H9 (cell line): ENCODE results near the gene LRP10. TPM values are rescaled to one million over a fixed set of nuclear protein-coding genes. Genes with fewer than 3 reads are reported as not detected.

Experiments used
- DNase-seq: peaks from one replicate; pipeline ENCODE4 v3.0.0-alpha.2; 2017
- H2AFZ ChIP-seq: one replicate; pipeline ENCODE4 v1.6.1; 2013; ENCODE audit warnings: mild to moderate bottlenecking, low read length, control low read depth, moderate library complexity
- H2AK5ac ChIP-seq: 2 replicates; pipeline ENCODE4 v1.6.1; 2013; ENCODE audit warnings: low read length, control low read depth, mixed read lengths; ENCODE audit not compliant: insufficient read length
- H2BK120ac ChIP-seq: one replicate; pipeline ENCODE4 v1.6.1; 2013; ENCODE audit warnings: low read depth, mild to moderate bottlenecking, low read length, control low read depth, inconsistent platforms; ENCODE audit not compliant: poor library complexity, severe bottlenecking
- H2BK12ac ChIP-seq: 2 replicates; pipeline ENCODE4 v1.6.1; 2013; ENCODE audit warnings: low read length, control low read depth, mixed read lengths, low read depth; ENCODE audit not compliant: insufficient read length
- H2BK15ac ChIP-seq: 2 replicates; pipeline ENCODE4 v1.6.1; 2013; ENCODE audit warnings: low read depth, low read length, control low read depth
- H2BK20ac ChIP-seq: one replicate; pipeline ENCODE4 v1.6.1; 2013; ENCODE audit warnings: low read depth, mild to moderate bottlenecking, low read length, control low read depth, inconsistent platforms; ENCODE audit not compliant: poor library complexity, severe bottlenecking
- H2BK5ac ChIP-seq: 2 replicates; pipeline ENCODE4 v1.6.1; 2013; ENCODE audit warnings: low read length, control low read depth, mixed read lengths; ENCODE audit not compliant: insufficient read length
- H3K14ac ChIP-seq: 2 replicates; pipeline ENCODE4 v1.6.1; 2013; ENCODE audit warnings: low read length, control low read depth; ENCODE audit not compliant: insufficient read depth
- H3K18ac ChIP-seq: 2 replicates; pipeline ENCODE4 v1.6.1; 2013; ENCODE audit warnings: low read depth, mild to moderate bottlenecking, mixed read lengths, low read length, control low read depth; ENCODE audit not compliant: insufficient read length
- H3K23ac ChIP-seq: 2 replicates; pipeline ENCODE4 v1.6.1; 2013; ENCODE audit warnings: low read length, control low read depth, mixed read lengths, low read depth; ENCODE audit not compliant: insufficient read length
- H3K23me2 ChIP-seq: 2 replicates; pipeline ENCODE4 v1.6.1; 2013; ENCODE audit warnings: low read depth, mild to moderate bottlenecking, mixed read lengths, low read length, control low read depth; ENCODE audit not compliant: insufficient read length, poor library complexity, severe bottlenecking
- H3K27ac ChIP-seq: 2 replicates; pipeline ENCODE4 v1.5.1; 2013; ENCODE audit warnings: low read length, control low read depth, mixed read lengths, low read depth; ENCODE audit not compliant: insufficient read length
- H3K27me3 ChIP-seq: 2 replicates; pipeline ENCODE4 v1.6.1; 2013; ENCODE audit warnings: low read length, control low read depth, inconsistent platforms; ENCODE audit not compliant: insufficient read depth
- H3K4ac ChIP-seq: 2 replicates; pipeline ENCODE4 v1.6.1; 2013; ENCODE audit warnings: low read depth, mild to moderate bottlenecking, control low read depth, inconsistent platforms, low read length, moderate library complexity
- H3K4me1 ChIP-seq: 2 replicates; pipeline ENCODE4 v1.6.1; 2013; ENCODE audit warnings: low read length, control low read depth, inconsistent platforms; ENCODE audit not compliant: insufficient read depth
- H3K4me2 ChIP-seq: 2 replicates; pipeline ENCODE4 v1.6.1; 2013; ENCODE audit warnings: low read length, control low read depth, mixed read lengths; ENCODE audit not compliant: insufficient read length, insufficient read depth
- H3K56ac ChIP-seq: 2 replicates; pipeline ENCODE4 v1.6.1; 2013; ENCODE audit warnings: low read depth, mild to moderate bottlenecking, mixed read lengths, low read length, control low read depth; ENCODE audit not compliant: insufficient read length
- H3K79me1 ChIP-seq: 2 replicates; pipeline ENCODE4 v1.6.1; 2013; ENCODE audit warnings: low read depth, mild to moderate bottlenecking, moderate library complexity, low read length, control low read depth, inconsistent platforms; ENCODE audit not compliant: insufficient read depth, poor library complexity, severe bottlenecking
- H3K79me2 ChIP-seq: 2 replicates; pipeline ENCODE4 v1.6.1; 2013; ENCODE audit warnings: low read length, control low read depth, inconsistent platforms; ENCODE audit not compliant: insufficient read depth
- H3K9ac ChIP-seq: 2 replicates; pipeline ENCODE4 v1.6.1; 2013; ENCODE audit warnings: low read length, control low read depth, mixed read lengths; ENCODE audit not compliant: insufficient read length; ENCODE audit errors: extremely low read depth
- H3K9me3 ChIP-seq: one replicate; pipeline ENCODE4 v1.6.1; 2013; ENCODE audit warnings: low read depth, low read length, inconsistent platforms; ENCODE audit not compliant: control insufficient read depth
- H3T11ph ChIP-seq: one replicate; pipeline ENCODE4 v1.6.1; 2013; ENCODE audit warnings: mild to moderate bottlenecking, low read length, control low read depth, inconsistent platforms
- H4K20me1 ChIP-seq: one replicate; pipeline ENCODE4 v1.6.1; 2013; ENCODE audit not compliant: control insufficient read depth, insufficient read length, insufficient read depth
- H4K5ac ChIP-seq: 2 replicates; pipeline ENCODE4 v1.6.1; 2013; ENCODE audit warnings: low read depth, mild to moderate bottlenecking, mixed read lengths, low read length, control low read depth; ENCODE audit not compliant: insufficient read length
- H4K8ac ChIP-seq: replicated peaks from 2 replicates; pipeline ENCODE4 v1.6.1; 2013; ENCODE audit warnings: low read length, control low read depth, mixed read lengths, low read depth; ENCODE audit not compliant: insufficient read length
- H4K91ac ChIP-seq: 2 replicates; pipeline ENCODE4 v1.6.1; 2013; ENCODE audit warnings: low read depth, mild to moderate bottlenecking, moderate library complexity, mixed read lengths, low read length, control low read depth; ENCODE audit not compliant: insufficient read length
- H3K27ac Mint-ChIP-seq, 3 experiments: 2 replicates in 2 of 3; 3 replicates in 1 of 3; pipeline ENCODE4 v1.8.0; 2020 to 2021; ENCODE audit warnings: mixed read lengths in 3 of 3, mild to moderate bottlenecking in 1 of 3, moderate library complexity in 1 of 3
- H3K27me3 Mint-ChIP-seq: 2 replicates; pipeline ENCODE4 v1.8.0; 2021; ENCODE audit warnings: low read depth, mild to moderate bottlenecking, moderate library complexity, mixed read lengths
- H3K36me3 Mint-ChIP-seq, 3 experiments: 2 replicates in 2 of 3; 3 replicates in 1 of 3; pipeline ENCODE4 v1.8.0; 2020 to 2021; ENCODE audit warnings: low read depth in 3 of 3, mixed read lengths in 3 of 3; ENCODE audit not compliant: insufficient read depth in 1 of 3
- H3K4me1 Mint-ChIP-seq, 2 experiments: 2 replicates each; pipeline ENCODE4 v1.8.0; 2020; ENCODE audit warnings: mixed read lengths in 2 of 2
- H3K4me3 Mint-ChIP-seq, 2 experiments: 2 replicates in 1 of 2; 3 replicates in 1 of 2; pipeline ENCODE4 v1.8.0; 2020 to 2021; ENCODE audit warnings: mild to moderate bottlenecking in 2 of 2, mixed read lengths in 2 of 2, moderate library complexity in 1 of 2
- H3K9me3 Mint-ChIP-seq, 2 experiments: 2 replicates in 1 of 2; 3 replicates in 1 of 2; pipeline ENCODE4 v1.8.0; 2020; ENCODE audit warnings: mild to moderate bottlenecking in 2 of 2, mixed read lengths in 2 of 2, moderate library complexity in 1 of 2
- WGBS: extraction: QIAGEN DNeasy Blood & Tissue Kit; methylation state at CpG from one replicate; pipeline ENCODE4 v1.1.7; 2013; ENCODE audit warnings: missing lambda C conversion rate, low lambda C conversion rate, mixed read lengths; ENCODE audit not compliant: insufficient read length; ENCODE audit errors: extremely low coverage; 5-methylcytosine and 5-hydroxymethylcytosine counted together
- total RNA-seq: library from RNA; stranded (reverse); gene quantifications from 2 replicates; pipeline ENCODE4 v1.2.1, GENCODE V29; 2021
- TF ChIP-seq, protein P1 (sequence below): fragments of 200-600 bp; sonication (generic); conservative IDR thresholded peaks from 3 replicates; pipeline ENCODE4 v1.8.0; 2021; ENCODE audit warnings: antibody characterized with exemption, mild to moderate bottlenecking

LRP10 gene
- total RNA-seq, 1 experiment from 2014 or later, result 13.3 TPM

DNA sequence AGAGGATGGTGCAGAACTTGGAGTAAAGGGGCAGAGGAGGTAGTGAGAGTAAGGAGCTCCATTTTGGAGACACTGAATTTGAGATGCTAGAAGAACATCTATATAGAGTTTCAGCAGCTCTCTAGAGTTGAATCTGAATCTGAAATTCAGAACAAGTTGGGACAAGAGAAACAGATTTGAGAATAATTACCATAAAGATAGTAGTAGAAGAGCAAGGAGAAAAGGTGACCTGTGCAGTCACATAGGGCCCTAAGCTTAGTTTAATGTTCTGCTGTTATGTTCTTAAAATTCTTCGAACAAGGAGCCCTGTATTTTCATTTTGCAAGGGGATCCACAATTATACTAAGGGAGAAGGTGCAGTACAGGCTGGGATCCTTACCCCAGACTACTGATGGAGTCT lies 18.9 kb downstream of the LRP10 start:
- no peaks in the 10 kb centered on the region; a peak in 1 of 5 replicates for H3K9me3 Mint-ChIP-seq
- Histone ChIP-seq H2BK120ac (no peak overlapping the region), H3K79me2 (no peaks in the 10 kb centered on the region), H2BK20ac (no peak overlapping the region), H3K18ac (no peak overlapping the region), H3K4me1 (no peaks in the 10 kb centered on the region; the same call in 1 of the 2 replicates), H3K23me2 (peaks cover 7% of the 10 kb centered on the region), H4K20me1 (no peaks in the 10 kb centered on the region), H3K4ac (no peak overlapping the region), H3K27me3 (peaks cover 3% of the 10 kb centered on the region; the same call in 1 of the 2 replicates), H4K8ac (no peak overlapping the region), H3K23ac (no peak overlapping the region), H2BK12ac (no peak overlapping the region), H2AFZ (no peak overlapping the region), H2AK5ac (no peak overlapping the region), H3K14ac (no peak overlapping the region), H3K27ac (no peak overlapping the region), H3K79me1 (no peaks in the 10 kb centered on the region), H4K91ac (no peak overlapping the region), H3T11ph (no peak overlapping the region), H2BK5ac (no peak overlapping the region), H3K9ac (no peak overlapping the region), H3K9me3 (no peaks in the 10 kb centered on the region), H4K5ac (no peak overlapping the region), H3K56ac (no peak overlapping the region), H2BK15ac (no peak overlapping the region), H3K4me2 (no peak overlapping the region)
- peaks cover 23% of the 10 kb centered on the region for H3K27me3 Mint-ChIP-seq
- no peak overlapping the region for H3K4me3 Mint-ChIP-seq
- WGBS, result no CpG with 5 or more reads among the region's 1 CpG
- TF ChIP-seq, protein P1, sequence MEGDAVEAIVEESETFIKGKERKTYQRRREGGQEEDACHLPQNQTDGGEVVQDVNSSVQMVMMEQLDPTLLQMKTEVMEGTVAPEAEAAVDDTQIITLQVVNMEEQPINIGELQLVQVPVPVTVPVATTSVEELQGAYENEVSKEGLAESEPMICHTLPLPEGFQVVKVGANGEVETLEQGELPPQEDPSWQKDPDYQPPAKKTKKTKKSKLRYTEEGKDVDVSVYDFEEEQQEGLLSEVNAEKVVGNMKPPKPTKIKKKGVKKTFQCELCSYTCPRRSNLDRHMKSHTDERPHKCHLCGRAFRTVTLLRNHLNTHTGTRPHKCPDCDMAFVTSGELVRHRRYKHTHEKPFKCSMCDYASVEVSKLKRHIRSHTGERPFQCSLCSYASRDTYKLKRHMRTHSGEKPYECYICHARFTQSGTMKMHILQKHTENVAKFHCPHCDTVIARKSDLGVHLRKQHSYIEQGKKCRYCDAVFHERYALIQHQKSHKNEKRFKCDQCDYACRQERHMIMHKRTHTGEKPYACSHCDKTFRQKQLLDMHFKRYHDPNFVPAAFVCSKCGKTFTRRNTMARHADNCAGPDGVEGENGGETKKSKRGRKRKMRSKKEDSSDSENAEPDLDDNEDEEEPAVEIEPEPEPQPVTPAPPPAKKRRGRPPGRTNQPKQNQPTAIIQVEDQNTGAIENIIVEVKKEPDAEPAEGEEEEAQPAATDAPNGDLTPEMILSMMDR, result no peak
- H3K36me3 Mint-ChIP-seq, result peaks cover 0 to 7% (median 6%) of the 10 kb centered on the region in 3 experiments; a peak in 3 of 7 replicates
- no peak for DNase-seq
- H3K4me1 Mint-ChIP-seq, result peaks cover 16 to 24% of the 10 kb centered on the region in 2 experiments
- H3K27ac Mint-ChIP-seq, result no peak overlapping the region
